ENCODE measurements around the gene XG. TPM values are rescaled to one million over a fixed set of nuclear protein-coding genes. Genes with fewer than 3 reads are reported as not detected.

Gene XG
- total RNA-seq, 2 experiments from 2014 or later: not detected

GRCh38 chrX:2824886-2825285 is 73.0 kb downstream of the XG start:
- no peaks in the 10 kb centered on the region for H3K9me3 Mint-ChIP-seq

GRCh38 chrX:2828344-2828958 is 76.6 kb downstream of the XG start, which contains the start of gene GYG2:
Gene GYG2 (plus strand): TSS chrX:2828930. CDS start chrX:2830189, 1,259 bp downstream.
- DNase-seq: no peak
- H3K36me3 Mint-ChIP-seq (ENCODE audit: low read depth): no peaks in the 10 kb centered on the region
- H3K9me3 Mint-ChIP-seq: no peaks in the 10 kb centered on the region
- CTCF ChIA-PET: no interaction called here
- H3K4me3 Mint-ChIP-seq: no peak within 1 kb of the TSS
- no peak within 1 kb of the TSS for H3K27ac Mint-ChIP-seq
- H3K27me3 Mint-ChIP-seq: no peaks in the 10 kb centered on the region
- no peaks in the 10 kb centered on the region for H3K4me1 Mint-ChIP-seq
- POLR2A ChIA-PET: no interaction called here

More at GRCh38 chrX:2824886-2825285, 73.0 kb downstream of the XG start:
- POLR2A ChIA-PET: no interaction called here
- Mint-ChIP-seq H3K4me3 (no peak overlapping the region), H3K36me3 (ENCODE audit: low read depth) (no peaks in the 10 kb centered on the region), H3K27me3 (no peaks in the 10 kb centered on the region), H3K4me1 (peaks cover 6% of the 10 kb centered on the region), H3K27ac (no peak overlapping the region)
- no peak for DNase-seq
- CTCF ChIA-PET: no interaction called here

GRCh38 chrX:2828959-2829411 is 77.1 kb downstream of the XG start:
- CTCF ChIA-PET: no interaction called here
- POLR2A ChIA-PET: no interaction called here
- H3K4me1 Mint-ChIP-seq: no peaks in the 10 kb centered on the region
- no peaks in the 10 kb centered on the region for H3K27me3 Mint-ChIP-seq
- no peak for DNase-seq
- no peaks in the 10 kb centered on the region for H3K36me3 Mint-ChIP-seq (ENCODE audit: low read depth)
- no peaks in the 10 kb centered on the region for H3K9me3 Mint-ChIP-seq
- no peak overlapping the region for H3K4me3 Mint-ChIP-seq
- no peak overlapping the region for H3K27ac Mint-ChIP-seq

GRCh38 chrX:2829469-2830246 is 77.8 kb downstream of the XG start:
- H3K36me3 Mint-ChIP-seq (ENCODE audit: low read depth): no peaks in the 10 kb centered on the region
- H3K27me3 Mint-ChIP-seq: no peaks in the 10 kb centered on the region
- POLR2A ChIA-PET: no interaction called here
- H3K9me3 Mint-ChIP-seq: no peaks in the 10 kb centered on the region
- no peaks in the 10 kb centered on the region for H3K4me1 Mint-ChIP-seq
- CTCF ChIA-PET: no interaction called here
- no peak for DNase-seq
- no peak overlapping the region for H3K27ac Mint-ChIP-seq
- H3K4me3 Mint-ChIP-seq: no peak overlapping the region

- Mint-ChIP-seq H3K27me3 (no peaks in the 10 kb centered on the region), H3K9me3 (no peaks in the 10 kb centered on the region), H3K4me1 (no peaks in the 10 kb centered on the region), H3K36me3 (ENCODE audit: low read depth) (no peaks in the 10 kb centered on the region), H3K27ac (no peak overlapping the region), H3K4me3 (no peak overlapping the region)
- ChIA-PET CTCF (no interaction called here), POLR2A (no interaction called here)
- DNase-seq: no peak
Measured at GRCh38 chrX:2831471-2832228, 79.8 kb downstream of the XG start.

GRCh38 chrX:2837961-2838360 is 86.1 kb downstream of the XG start:
- Mint-ChIP-seq H3K27ac (no peak overlapping the region), H3K36me3 (ENCODE audit: low read depth) (no peaks in the 10 kb centered on the region), H3K4me3 (no peak overlapping the region), H3K4me1 (no peaks in the 10 kb centered on the region), H3K9me3 (peaks cover 7% of the 10 kb centered on the region), H3K27me3 (no peaks in the 10 kb centered on the region)
- ChIA-PET CTCF (no interaction called here), POLR2A (interaction anchor here (0.6 kb wide), 1 partner anchor 18 kb away, joined by 3 read pairs; no protein-coding TSS in a partner anchor)
- DNase-seq: no peak

GRCh38 chrX:2840961-2841360 is 89.1 kb downstream of the XG start:
- Mint-ChIP-seq H3K4me1 (no peaks in the 10 kb centered on the region), H3K4me3 (no peak overlapping the region), H3K27ac (no peak overlapping the region), H3K9me3 (peaks cover 7% of the 10 kb centered on the region), H3K27me3 (no peaks in the 10 kb centered on the region), H3K36me3 (ENCODE audit: low read depth) (no peaks in the 10 kb centered on the region)
- ChIA-PET POLR2A (no interaction called here), CTCF (no interaction called here)
- no peak for DNase-seq

GRCh38 chrX:2841537-2841936 is 89.7 kb downstream of the XG start:
- ChIA-PET POLR2A (no interaction called here), CTCF (no interaction called here)
- H3K36me3 Mint-ChIP-seq (ENCODE audit: low read depth): no peaks in the 10 kb centered on the region
- no peak overlapping the region for H3K4me3 Mint-ChIP-seq
- H3K27ac Mint-ChIP-seq: no peak overlapping the region
- H3K27me3 Mint-ChIP-seq: no peaks in the 10 kb centered on the region
- peaks cover 7% of the 10 kb centered on the region for H3K9me3 Mint-ChIP-seq
- no peak for DNase-seq
- no peaks in the 10 kb centered on the region for H3K4me1 Mint-ChIP-seq

- H3K9me3 Mint-ChIP-seq: no peaks in the 10 kb centered on the region
- H3K4me1 Mint-ChIP-seq: no peaks in the 10 kb centered on the region
- no peak for DNase-seq
- no peaks in the 10 kb centered on the region for H3K27me3 Mint-ChIP-seq
- POLR2A ChIA-PET: no interaction called here
- no peak overlapping the region for H3K4me3 Mint-ChIP-seq
- CTCF ChIA-PET: no interaction called here
- no peaks in the 10 kb centered on the region for H3K36me3 Mint-ChIP-seq (ENCODE audit: low read depth)
- H3K27ac Mint-ChIP-seq: no peak overlapping the region
Measured at GRCh38 chrX:2846992-2847391, 95.2 kb downstream of the XG start.

- ChIA-PET CTCF (no interaction called here), POLR2A (no interaction called here)
- Mint-ChIP-seq H3K4me3 (no peak overlapping the region), H3K4me1 (no peaks in the 10 kb centered on the region), H3K27ac (no peak overlapping the region), H3K27me3 (no peaks in the 10 kb centered on the region), H3K9me3 (no peaks in the 10 kb centered on the region), H3K36me3 (ENCODE audit: low read depth) (no peaks in the 10 kb centered on the region)
- no peak for DNase-seq
Measured at GRCh38 chrX:2848871-2849301, 97.0 kb downstream of the XG start.

GRCh38 chrX:2854918-2855317 is 103.1 kb downstream of the XG start:
- Mint-ChIP-seq H3K36me3 (ENCODE audit: low read depth) (no peaks in the 10 kb centered on the region), H3K4me1 (no peaks in the 10 kb centered on the region), H3K9me3 (no peaks in the 10 kb centered on the region), H3K27me3 (no peaks in the 10 kb centered on the region), H3K4me3 (no peak overlapping the region), H3K27ac (no peak overlapping the region)
- POLR2A ChIA-PET: no interaction called here
- CTCF ChIA-PET: no interaction called here
- DNase-seq: no peak

GRCh38 chrX:2855761-2856160 is 103.9 kb downstream of the XG start:
- no peaks in the 10 kb centered on the region for H3K36me3 Mint-ChIP-seq (ENCODE audit: low read depth)
- DNase-seq: no peak
- no peak overlapping the region for H3K4me3 Mint-ChIP-seq
- H3K4me1 Mint-ChIP-seq: no peaks in the 10 kb centered on the region
- ChIA-PET CTCF (no interaction called here), POLR2A (interaction anchor here (0.6 kb wide), 1 partner anchor 18 kb away, joined by 3 read pairs; no protein-coding TSS in a partner anchor)
- no peaks in the 10 kb centered on the region for H3K27me3 Mint-ChIP-seq
- H3K27ac Mint-ChIP-seq: no peak overlapping the region
- H3K9me3 Mint-ChIP-seq: no peaks in the 10 kb centered on the region

GRCh38 chrX:2857566-2857965 is 105.7 kb downstream of the XG start:
- no peak overlapping the region for H3K4me3 Mint-ChIP-seq
- H3K36me3 Mint-ChIP-seq (ENCODE audit: low read depth): no peaks in the 10 kb centered on the region
- no peaks in the 10 kb centered on the region for H3K4me1 Mint-ChIP-seq
- no peak for DNase-seq
- no peaks in the 10 kb centered on the region for H3K9me3 Mint-ChIP-seq
- no peak overlapping the region for H3K27ac Mint-ChIP-seq
- H3K27me3 Mint-ChIP-seq: no peaks in the 10 kb centered on the region
- CTCF ChIA-PET: no interaction called here
- POLR2A ChIA-PET: no interaction called here

Measured in activated CD4-positive, alpha-beta memory T cell treated with anti-CD3 and anti-CD28 coated beads, Interleukin-2, amount 10 ng/mL, durations not matched to agents 7 days and 5 days (primary cell).